Measurements from ENCODE around the gene WNT2B. TPM values are rescaled to one million over a fixed set of nuclear protein-coding genes. Genes with fewer than 3 reads are reported as not detected.

WNT2B gene
- polyA plus RNA-seq, result 1.3 and 2.2 TPM in 2 replicates

DNA sequence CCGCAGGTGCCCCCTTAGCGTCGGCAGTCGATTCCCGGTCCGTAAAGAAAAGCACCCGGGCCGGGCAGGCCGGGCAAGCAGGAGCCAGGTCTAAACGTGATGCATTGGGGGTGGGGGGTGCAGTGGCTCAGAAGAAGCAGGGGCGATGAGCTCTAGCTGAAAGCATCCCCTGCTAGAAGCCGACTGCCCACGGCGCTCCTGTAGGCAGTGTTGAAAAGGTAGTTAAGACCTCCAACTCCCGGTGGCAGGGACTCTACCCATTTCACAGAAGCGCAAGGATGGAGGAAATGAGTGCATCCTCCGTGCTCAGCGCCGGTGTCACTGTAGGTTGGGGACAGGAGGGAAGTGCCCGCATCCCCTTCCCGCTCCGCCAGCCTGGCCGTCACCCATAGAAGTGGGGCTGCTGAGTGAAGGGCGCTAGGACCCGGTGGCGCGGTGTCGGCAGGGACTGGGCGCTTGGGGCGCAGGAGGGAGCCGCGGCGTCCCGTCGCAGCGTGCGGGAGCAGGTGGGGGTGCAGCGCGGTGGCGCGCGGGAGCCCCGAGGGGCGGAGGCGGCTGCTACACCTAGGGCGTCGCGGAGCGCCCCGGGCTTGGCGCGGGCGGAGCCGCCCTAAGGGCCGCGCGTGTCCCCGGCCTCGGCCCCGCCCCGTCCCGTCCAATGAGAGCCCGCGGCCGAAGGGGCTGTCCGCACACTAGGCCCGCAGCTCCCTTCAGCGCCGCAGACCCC, at the start of gene WNT2B:
WNT2B (plus strand) TSS at position 688 of the 727 bp plus-strand sequence. CDS start 298 bp downstream, outside the sequence.

Other genes starting within 250 kb of the WNT2B start
- gene CTTNBP2NL, start 112.8 kb upstream of the WNT2B start, polyA plus RNA-seq, result 20.9 and 38.0 TPM in 2 replicates
- gene ST7L, start 110.2 kb downstream of the WNT2B start, polyA plus RNA-seq, result 15.9 and 28.1 TPM in 2 replicates
- 156 and 220 TPM in 2 replicates for gene CAPZA1, start 110.9 kb downstream of the WNT2B start, polyA plus RNA-seq
- gene MOV10, start 165.7 kb downstream of the WNT2B start, polyA plus RNA-seq, result 0.85 TPM in 1 of 2 replicates, not detected in the other
- 4.3 and 8.2 TPM in 2 replicates for gene RHOC, start 198.2 kb downstream of the WNT2B start, polyA plus RNA-seq
- 12.6 and 24.7 TPM in 2 replicates for gene PPM1J, start 206.4 kb downstream of the WNT2B start, polyA plus RNA-seq

Data from Purkinje cell (primary cell).